Measurements from ENCODE around the gene RNF141.

Gene RNF141

GRCh38 chr11:10561947-10562346, 21.0 kb upstream of the RNF141 start:
- TF ChIP-seq, protein P1, sequence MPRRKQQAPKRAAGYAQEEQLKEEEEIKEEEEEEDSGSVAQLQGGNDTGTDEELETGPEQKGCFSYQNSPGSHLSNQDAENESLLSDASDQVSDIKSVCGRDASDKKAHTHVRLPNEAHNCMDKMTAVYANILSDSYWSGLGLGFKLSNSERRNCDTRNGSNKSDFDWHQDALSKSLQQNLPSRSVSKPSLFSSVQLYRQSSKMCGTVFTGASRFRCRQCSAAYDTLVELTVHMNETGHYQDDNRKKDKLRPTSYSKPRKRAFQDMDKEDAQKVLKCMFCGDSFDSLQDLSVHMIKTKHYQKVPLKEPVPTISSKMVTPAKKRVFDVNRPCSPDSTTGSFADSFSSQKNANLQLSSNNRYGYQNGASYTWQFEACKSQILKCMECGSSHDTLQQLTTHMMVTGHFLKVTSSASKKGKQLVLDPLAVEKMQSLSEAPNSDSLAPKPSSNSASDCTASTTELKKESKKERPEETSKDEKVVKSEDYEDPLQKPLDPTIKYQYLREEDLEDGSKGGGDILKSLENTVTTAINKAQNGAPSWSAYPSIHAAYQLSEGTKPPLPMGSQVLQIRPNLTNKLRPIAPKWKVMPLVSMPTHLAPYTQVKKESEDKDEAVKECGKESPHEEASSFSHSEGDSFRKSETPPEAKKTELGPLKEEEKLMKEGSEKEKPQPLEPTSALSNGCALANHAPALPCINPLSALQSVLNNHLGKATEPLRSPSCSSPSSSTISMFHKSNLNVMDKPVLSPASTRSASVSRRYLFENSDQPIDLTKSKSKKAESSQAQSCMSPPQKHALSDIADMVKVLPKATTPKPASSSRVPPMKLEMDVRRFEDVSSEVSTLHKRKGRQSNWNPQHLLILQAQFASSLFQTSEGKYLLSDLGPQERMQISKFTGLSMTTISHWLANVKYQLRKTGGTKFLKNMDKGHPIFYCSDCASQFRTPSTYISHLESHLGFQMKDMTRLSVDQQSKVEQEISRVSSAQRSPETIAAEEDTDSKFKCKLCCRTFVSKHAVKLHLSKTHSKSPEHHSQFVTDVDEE (CRISPR knock-in tag; IDR thresholded peaks at IDR 0.05), result no peak
- TF ChIP-seq BACH2 (CRISPR knock-in tag; IDR thresholded peaks at IDR 0.05; ENCODE audit: borderline replicate concordance) (no peak), PATZ1 (CRISPR knock-in tag; IDR thresholded peaks at IDR 0.05; ENCODE audit: borderline replicate concordance) (no peak), TCF4 (CRISPR knock-in tag; IDR thresholded peaks at IDR 0.05; ENCODE audit: borderline replicate concordance) (no peak), CSDC2 (CRISPR knock-in tag; IDR thresholded peaks at IDR 0.05) (no peak), GLIS3 (CRISPR knock-in tag; IDR thresholded peaks at IDR 0.05) (no peak), OSR1 (CRISPR knock-in tag; IDR thresholded peaks at IDR 0.05) (no peak), ZNF70 (CRISPR knock-in tag; IDR thresholded peaks at IDR 0.05) (no peak)
- ATAC-seq, result no peak

DNA sequence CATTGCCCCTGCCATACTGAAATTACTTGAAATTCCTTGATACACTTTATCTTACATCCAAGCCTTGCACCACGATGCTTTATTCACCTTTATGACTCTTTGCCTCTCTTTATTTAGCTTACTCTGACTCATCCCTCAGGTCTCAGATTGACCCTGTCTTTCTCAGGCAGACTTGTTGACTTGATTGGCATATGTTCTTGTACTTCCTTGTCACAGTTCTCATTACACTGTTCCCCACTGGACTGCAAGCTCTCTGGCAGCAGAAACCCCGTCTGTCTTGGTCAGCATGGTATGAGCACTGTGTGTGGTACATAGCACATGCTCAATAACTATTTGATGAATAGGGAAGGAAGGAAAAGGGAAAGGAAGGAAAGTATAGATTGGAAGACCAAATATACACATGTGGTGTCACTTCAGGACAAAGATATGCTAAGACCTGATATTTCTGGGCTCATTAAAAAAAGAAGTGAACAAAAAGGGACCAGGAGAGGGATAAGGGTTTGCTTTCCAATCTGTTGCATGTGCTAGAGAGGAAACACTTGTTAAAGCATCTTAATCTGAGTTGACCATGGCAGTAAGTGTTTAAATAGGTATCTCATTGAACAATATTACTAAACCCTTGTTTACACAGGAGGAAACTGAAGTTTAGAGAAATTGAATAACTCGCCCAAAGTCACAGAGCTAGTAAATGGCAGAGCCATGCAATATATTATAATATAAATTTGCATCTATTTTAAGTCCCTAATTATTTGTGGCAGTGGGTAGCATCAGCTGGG, 20.2 kb upstream of the RNF141 start:
- no peak for ATAC-seq

DNA sequence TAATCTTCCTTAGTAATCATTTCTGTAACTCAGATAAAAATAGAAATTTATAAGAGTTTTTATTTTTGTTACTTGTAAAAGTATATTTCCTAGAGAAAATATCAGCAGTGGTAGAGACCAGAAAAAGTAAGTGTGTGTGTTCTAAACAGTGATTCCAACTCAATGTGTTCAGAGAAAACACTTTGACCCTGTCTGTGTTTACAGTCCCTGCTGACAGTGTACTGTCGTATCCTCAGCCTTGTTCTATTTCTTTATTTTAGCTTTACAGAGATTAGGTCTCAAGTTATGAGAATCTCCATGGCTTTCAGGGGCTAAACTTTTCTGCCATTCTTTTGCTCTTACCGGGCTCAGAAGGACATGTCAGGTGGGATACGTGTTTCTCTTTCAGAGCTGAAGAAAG, 17.3 kb upstream of the RNF141 start:
- no peak for TF ChIP-seq ZNF8 (CRISPR knock-in tag; IDR thresholded peaks at IDR 0.05)
- no peak for TF ChIP-seq BACH2 (CRISPR knock-in tag; IDR thresholded peaks at IDR 0.05; ENCODE audit: borderline replicate concordance)
- TF ChIP-seq ZNF70 (CRISPR knock-in tag; IDR thresholded peaks at IDR 0.05), result no peak
- no peak for TF ChIP-seq CSDC2 (CRISPR knock-in tag; IDR thresholded peaks at IDR 0.05)
- no peak for TF ChIP-seq RARB (CRISPR knock-in tag; IDR thresholded peaks at IDR 0.05)
- TF ChIP-seq ZFP30 (CRISPR knock-in tag; IDR thresholded peaks at IDR 0.05), result no peak
- no peak for TF ChIP-seq ISL1 (CRISPR knock-in tag; IDR thresholded peaks at IDR 0.05)
- no peak for TF ChIP-seq ZFP3 (CRISPR knock-in tag; IDR thresholded peaks at IDR 0.05)
- TF ChIP-seq CREB5 (CRISPR knock-in tag; IDR thresholded peaks at IDR 0.05; ENCODE audit: low read depth), result no peak
- TF ChIP-seq TCF4 (CRISPR knock-in tag; IDR thresholded peaks at IDR 0.05; ENCODE audit: borderline replicate concordance), result no peak
- TF ChIP-seq ARNTL (CRISPR knock-in tag; IDR thresholded peaks at IDR 0.05; ENCODE audit: borderline replicate concordance, low read depth), result no peak
- no peak for TF ChIP-seq GLIS3 (CRISPR knock-in tag; IDR thresholded peaks at IDR 0.05)
- TF ChIP-seq ZNF565 (CRISPR knock-in tag; conservative IDR thresholded peaks at IDR 0.05; ENCODE audit: low read depth), result no peak
- TF ChIP-seq PATZ1 (CRISPR knock-in tag; IDR thresholded peaks at IDR 0.05; ENCODE audit: borderline replicate concordance), result no peak
- TF ChIP-seq, protein P2, sequence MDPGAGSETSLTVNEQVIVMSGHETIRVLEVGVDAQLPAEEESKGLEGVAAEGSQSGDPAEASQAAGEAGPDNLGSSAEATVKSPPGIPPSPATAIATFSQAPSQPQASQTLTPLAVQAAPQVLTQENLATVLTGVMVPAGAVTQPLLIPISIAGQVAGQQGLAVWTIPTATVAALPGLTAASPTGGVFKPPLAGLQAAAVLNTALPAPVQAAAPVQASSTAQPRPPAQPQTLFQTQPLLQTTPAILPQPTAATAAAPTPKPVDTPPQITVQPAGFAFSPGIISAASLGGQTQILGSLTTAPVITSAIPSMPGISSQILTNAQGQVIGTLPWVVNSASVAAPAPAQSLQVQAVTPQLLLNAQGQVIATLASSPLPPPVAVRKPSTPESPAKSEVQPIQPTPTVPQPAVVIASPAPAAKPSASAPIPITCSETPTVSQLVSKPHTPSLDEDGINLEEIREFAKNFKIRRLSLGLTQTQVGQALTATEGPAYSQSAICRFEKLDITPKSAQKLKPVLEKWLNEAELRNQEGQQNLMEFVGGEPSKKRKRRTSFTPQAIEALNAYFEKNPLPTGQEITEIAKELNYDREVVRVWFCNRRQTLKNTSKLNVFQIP (CRISPR knock-in tag; IDR thresholded peaks at IDR 0.05; ENCODE audit: borderline replicate concordance, low read depth), result no peak
- no peak for TF ChIP-seq PPARA (CRISPR knock-in tag; IDR thresholded peaks at IDR 0.05; ENCODE audit: borderline replicate concordance)
- TF ChIP-seq SNAI2 (CRISPR knock-in tag; IDR thresholded peaks at IDR 0.05), result no peak
- ATAC-seq, result no peak

More for the DNA sequence above, 20.2 kb upstream of the RNF141 start:
- TF ChIP-seq SNAI2 (CRISPR knock-in tag; IDR thresholded peaks at IDR 0.05), result no peak
- TF ChIP-seq CSDC2 (CRISPR knock-in tag; IDR thresholded peaks at IDR 0.05), result no peak
- TF ChIP-seq ZNF70 (CRISPR knock-in tag; IDR thresholded peaks at IDR 0.05), result no peak
- TF ChIP-seq TOX (CRISPR knock-in tag; IDR thresholded peaks at IDR 0.05; ENCODE audit: borderline replicate concordance), result no peak
- no peak for TF ChIP-seq CREB5 (CRISPR knock-in tag; IDR thresholded peaks at IDR 0.05; ENCODE audit: low read depth)
- no peak for TF ChIP-seq ZNF565 (CRISPR knock-in tag; conservative IDR thresholded peaks at IDR 0.05; ENCODE audit: low read depth)
